H1 (cell line): ENCODE measurements around the gene SLC25A21.

ENCODE experiments used
- EGR1 ChIP-seq: IDR thresholded peaks from 2 replicates; pipeline ENCODE4 v1.6.1; 2011; ENCODE audit warnings: low read depth, low read length, borderline replicate concordance
- EP300 ChIP-seq, 2 experiments: IDR thresholded peaks; 1 replicate in 1 of 2; 2 replicates in 1 of 2; pipeline ENCODE4 v1.6.1; 2011 to 2012; ENCODE audit warnings: low read depth in 2 of 2, low read length in 2 of 2, mild to moderate bottlenecking in 2 of 2, borderline replicate concordance in 1 of 2, inconsistent platforms in 1 of 2, moderate library complexity in 1 of 2
- EZH2 ChIP-seq: fragments of 200-600 bp; sonication (generic); IDR thresholded peaks from 2 replicates; pipeline ENCODE4 v1.7.1; 2012; ENCODE audit warnings: low read depth, mild to moderate bottlenecking, moderate library complexity, low read length, inconsistent platforms; ENCODE audit not compliant: severe bottlenecking
- POLR2A ChIP-seq, 2 experiments: IDR thresholded peaks; 1 replicate in 1 of 2; 2 replicates in 1 of 2; pipeline ENCODE4 v1.6.1; 2011; ENCODE audit warnings: low read depth in 2 of 2, low read length in 2 of 2, mild to moderate bottlenecking in 2 of 2; ENCODE audit errors: control extremely low read depth in 1 of 2
- POLR2AphosphoS5 ChIP-seq: IDR thresholded peaks from 2 replicates; pipeline ENCODE4 v1.6.1; 2011; ENCODE audit warnings: low read depth, low read length
- YY1 ChIP-seq: IDR thresholded peaks from 2 replicates; pipeline ENCODE4 v1.6.1; 2011; ENCODE audit warnings: low read depth, mild to moderate bottlenecking, low read length
- TF ChIP-seq, protein P1 (sequence below), 3 experiments: IDR thresholded peaks; 1 replicate in 2 of 3; 2 replicates in 1 of 3; pipeline versions ENCODE4 v1.5.1 to v1.6.1; 2011; ENCODE audit warnings: low read length in 3 of 3, mild to moderate bottlenecking in 3 of 3, inconsistent platforms in 2 of 3, low read depth in 1 of 3, moderate library complexity in 1 of 3; ENCODE audit not compliant: insufficient read depth in 1 of 3; ENCODE audit errors: control extremely low read depth in 1 of 3

DNA sequence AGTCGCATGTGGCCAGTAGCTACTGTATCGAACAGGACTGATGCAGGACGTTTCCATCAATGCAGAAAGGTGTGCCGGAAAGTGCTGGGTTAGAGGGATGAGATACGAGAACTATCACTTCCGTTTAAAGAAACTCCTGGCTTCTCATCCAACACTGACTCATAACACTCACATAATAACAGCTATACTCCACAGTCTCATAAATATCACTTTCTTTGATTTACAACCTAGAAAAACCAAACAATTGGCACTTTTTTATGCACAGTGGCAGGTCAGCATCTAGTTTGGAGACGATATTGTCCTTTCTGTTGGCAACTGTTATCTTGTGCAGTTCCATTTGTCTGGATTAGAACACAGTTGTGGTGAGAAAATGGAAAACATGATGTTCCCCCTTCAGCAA, 43.4 kb downstream of the SLC25A21 start:
- TF ChIP-seq EGR1 (no peak), EZH2 (no peak), YY1 (no peak), EP300 (IDR thresholded peaks at IDR 0.05; ENCODE audit: borderline replicate concordance in 1 of 2, low read depth in 2 of 2, low read length in 2 of 2) (no peak), POLR2A (IDR thresholded peaks at IDR 0.05; ENCODE audit: control extremely low read depth in 1 of 2, low read depth in 2 of 2, low read length in 2 of 2) (no peak), POLR2AphosphoS5 (no peak)
- TF ChIP-seq, protein P1, sequence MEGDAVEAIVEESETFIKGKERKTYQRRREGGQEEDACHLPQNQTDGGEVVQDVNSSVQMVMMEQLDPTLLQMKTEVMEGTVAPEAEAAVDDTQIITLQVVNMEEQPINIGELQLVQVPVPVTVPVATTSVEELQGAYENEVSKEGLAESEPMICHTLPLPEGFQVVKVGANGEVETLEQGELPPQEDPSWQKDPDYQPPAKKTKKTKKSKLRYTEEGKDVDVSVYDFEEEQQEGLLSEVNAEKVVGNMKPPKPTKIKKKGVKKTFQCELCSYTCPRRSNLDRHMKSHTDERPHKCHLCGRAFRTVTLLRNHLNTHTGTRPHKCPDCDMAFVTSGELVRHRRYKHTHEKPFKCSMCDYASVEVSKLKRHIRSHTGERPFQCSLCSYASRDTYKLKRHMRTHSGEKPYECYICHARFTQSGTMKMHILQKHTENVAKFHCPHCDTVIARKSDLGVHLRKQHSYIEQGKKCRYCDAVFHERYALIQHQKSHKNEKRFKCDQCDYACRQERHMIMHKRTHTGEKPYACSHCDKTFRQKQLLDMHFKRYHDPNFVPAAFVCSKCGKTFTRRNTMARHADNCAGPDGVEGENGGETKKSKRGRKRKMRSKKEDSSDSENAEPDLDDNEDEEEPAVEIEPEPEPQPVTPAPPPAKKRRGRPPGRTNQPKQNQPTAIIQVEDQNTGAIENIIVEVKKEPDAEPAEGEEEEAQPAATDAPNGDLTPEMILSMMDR (IDR thresholded peaks at IDR 0.05; ENCODE audit: control extremely low read depth in 1 of 3, insufficient read depth in 1 of 3, low read depth in 1 of 3, low read length in 3 of 3), result no peak
